Rectal smooth muscle tissue (tissue), 1 donor: Measurements from ENCODE around the gene GRM8.

Experiments
- H3K27ac ChIP-seq: one replicate; pipeline ENCODE4 v1.7.0; 2013; ENCODE audit warnings: low read depth, low read length, inconsistent platforms
- H3K27me3 ChIP-seq: one replicate; pipeline ENCODE4 v1.7.0; 2013; ENCODE audit warnings: low read length; ENCODE audit not compliant: control insufficient read depth, insufficient read depth
- H3K36me3 ChIP-seq: one replicate; pipeline ENCODE4 v1.7.0; 2013; ENCODE audit warnings: low read length; ENCODE audit not compliant: control insufficient read depth, insufficient read depth
- H3K4me1 ChIP-seq: one replicate; pipeline ENCODE4 v1.7.0; 2013; ENCODE audit warnings: low read length; ENCODE audit not compliant: control insufficient read depth, insufficient read depth
- H3K4me3 ChIP-seq: one replicate; pipeline ENCODE4 v1.7.0; 2013; ENCODE audit warnings: low read length
- H3K9ac ChIP-seq: one replicate; pipeline ENCODE4 v1.7.0; 2013; ENCODE audit warnings: low read length

GRM8 gene

DNA sequence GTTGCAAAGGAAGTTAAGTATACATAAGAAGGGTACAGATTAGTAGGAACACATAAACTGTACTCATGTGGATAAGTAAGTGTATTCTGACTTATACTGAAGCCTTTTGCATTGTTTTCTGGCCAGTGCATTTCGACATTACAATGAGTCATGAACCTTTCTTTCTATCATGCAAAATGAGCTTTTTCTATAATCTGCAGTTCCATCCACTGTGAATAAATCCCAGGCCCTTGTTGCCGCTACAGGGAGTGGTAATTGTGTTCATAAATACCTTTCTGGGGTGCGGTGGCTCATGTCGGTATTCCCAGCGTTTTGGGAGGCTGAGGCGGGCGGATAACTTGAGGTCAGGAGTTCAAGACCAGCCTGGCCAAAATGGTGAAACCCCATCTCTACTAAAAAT, 858.3 kb downstream of the GRM8 start:
- Histone ChIP-seq H3K4me1 (no peaks in the 10 kb centered on the region), H3K27me3 (no peaks in the 10 kb centered on the region)

More for the DNA sequence above, 858.3 kb downstream of the GRM8 start:
- Histone ChIP-seq H3K4me3 (no peak overlapping the region), H3K9ac (no peak overlapping the region), H3K36me3 (no peaks in the 10 kb centered on the region), H3K27ac (no peak overlapping the region)
